Gastrocnemius medialis (tissue), 4 donors: Measurements from ENCODE around the gene XG. TPM values are rescaled to one million over a fixed set of nuclear protein-coding genes. Genes with fewer than 3 reads are reported as not detected.
"Not testable (repeated sequence)": the region's sequence is repeated elsewhere in the genome, so short reads cannot be mapped to it uniquely, and the experiment has no call there.

Experiments
- ATAC-seq, 2 donors: fragments of 150-250 bp; one replicate each; pipeline ENCODE4 v1.9.1; 2016
- DNase-seq, 2 donors: peaks; one replicate each; pipeline ENCODE4 v3.0.0-alpha.2; 2019
- H3K27ac ChIP-seq, 4 donors: fragments of 200-600 bp; sonication (generic); 1 replicate in 1 of 4; 2 replicates in 3 of 4; pipeline ENCODE4 v1.5.1; 2016 to 2018; ENCODE audit warnings: mild to moderate bottlenecking in 2 of 4, moderate library complexity in 1 of 4
- H3K27me3 ChIP-seq, 3 donors: fragments of 200-600 bp; sonication (generic) in 2 of 3; 1 replicate in 1 of 3; 2 replicates in 2 of 3; pipeline versions ENCODE4 v1.5.1 to v1.6.0; 2016 to 2019; ENCODE audit warnings: mild to moderate bottlenecking in 1 of 3, moderate library complexity in 1 of 3
- H3K36me3 ChIP-seq, 2 donors: fragments of 200-600 bp; sonication (generic) in 1 of 2; one replicate each; pipeline ENCODE4 v1.5.1; 2017 to 2018
- H3K4me1 ChIP-seq, 2 donors: fragments of 200-600 bp; sonication (generic) in 1 of 2; one replicate each; pipeline ENCODE4 v1.5.1; 2016 to 2017; ENCODE audit warnings: mild to moderate bottlenecking in 2 of 2
- H3K4me3 ChIP-seq, 4 donors: fragments of 200-600 bp; sonication (generic) in 3 of 4; 1 replicate in 1 of 4; 2 replicates in 3 of 4; pipeline ENCODE4 v1.5.1; 2016 to 2019; ENCODE audit warnings: mild to moderate bottlenecking in 2 of 4
- H3K9me3 ChIP-seq, 3 donors: fragments of 200-600 bp; sonication (generic) in 2 of 3; 1 replicate in 1 of 3; 2 replicates in 2 of 3; pipeline ENCODE4 v1.5.1; 2016 to 2019
- POLR2A ChIP-seq, 2 donors: fragments of 450-650 bp; IDR thresholded peaks; one replicate each; pipeline ENCODE4 v1.6.1; 2017; ENCODE audit warnings: antibody characterized with exemption in 2 of 2, mild to moderate bottlenecking in 2 of 2, moderate library complexity in 2 of 2
- in situ Hi-C, 4 donors: fragments of 200-750 bp; cut with MboI; loops; one replicate each; pipeline versions ENCODE4 v1.15.0 to v1.8.0; 2017; ENCODE audit warnings: low sequenced_read_pairs in 4 of 4
- intact Hi-C: fragments of 100-400 bp; cut with DNase I; formaldehyde crosslinking; loops from one replicate; pipeline ENCODE4 v1.15.1; 2023; ENCODE audit warnings: low total_unique reads
- total RNA-seq, 4 donors: library from RNA; depleted of rRNA; stranded (reverse); fragments of >200 nt; gene quantifications; one replicate each; pipeline versions ENCODE4 v1.1.0 to v1.2.3, GENCODE V29; 2016
- TF ChIP-seq, protein P1 (sequence below), 5 experiments: fragments of 450-650 bp in 3 of 5; fragments of 200-600 bp in 2 of 5; sonication (generic) in 2 of 5; IDR thresholded peaks in 4 of 5; conservative IDR thresholded peaks in 1 of 5; 1 replicate in 4 of 5; 2 replicates in 1 of 5; pipeline ENCODE4 v1.5.1; 2016 to 2019; ENCODE audit warnings: antibody characterized with exemption in 5 of 5, mild to moderate bottlenecking in 3 of 5, moderate library complexity in 3 of 5

XG gene
- total RNA-seq, 4 donors from 2014 or later, result 0.97 to 2.4 (median 1.9) TPM

DNA sequence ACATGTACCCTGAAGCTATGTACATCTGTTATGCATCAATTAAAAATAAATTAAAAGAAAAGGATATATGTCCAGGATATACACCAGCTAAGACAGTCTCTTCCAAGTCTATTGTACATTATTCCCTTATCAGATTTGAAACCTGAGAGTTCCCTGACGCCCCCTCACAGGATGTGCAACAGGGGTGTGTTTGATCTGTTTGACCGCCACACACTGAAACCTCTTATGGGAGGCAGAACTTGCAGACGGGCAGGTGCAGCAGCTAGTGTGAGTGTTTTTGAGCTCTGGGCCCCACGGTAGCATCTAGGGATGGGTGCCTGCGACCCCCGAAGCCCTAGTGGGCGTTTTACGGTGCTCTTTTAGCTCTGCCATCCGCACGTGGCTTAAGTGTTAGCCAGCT, 4.7 kb downstream of the XG start:
- in situ Hi-C loops, result no loop called here
- intact Hi-C loops, result no loop called here
- no peak overlapping the region for H3K4me3 ChIP-seq
- no peaks in the 10 kb centered on the region for H3K9me3 ChIP-seq
- peaks cover 0 to 6% (median 3%) of the 10 kb centered on the region in 3 donors for H3K27me3 ChIP-seq
- no peak for DNase-seq
- TF ChIP-seq, protein P1, sequence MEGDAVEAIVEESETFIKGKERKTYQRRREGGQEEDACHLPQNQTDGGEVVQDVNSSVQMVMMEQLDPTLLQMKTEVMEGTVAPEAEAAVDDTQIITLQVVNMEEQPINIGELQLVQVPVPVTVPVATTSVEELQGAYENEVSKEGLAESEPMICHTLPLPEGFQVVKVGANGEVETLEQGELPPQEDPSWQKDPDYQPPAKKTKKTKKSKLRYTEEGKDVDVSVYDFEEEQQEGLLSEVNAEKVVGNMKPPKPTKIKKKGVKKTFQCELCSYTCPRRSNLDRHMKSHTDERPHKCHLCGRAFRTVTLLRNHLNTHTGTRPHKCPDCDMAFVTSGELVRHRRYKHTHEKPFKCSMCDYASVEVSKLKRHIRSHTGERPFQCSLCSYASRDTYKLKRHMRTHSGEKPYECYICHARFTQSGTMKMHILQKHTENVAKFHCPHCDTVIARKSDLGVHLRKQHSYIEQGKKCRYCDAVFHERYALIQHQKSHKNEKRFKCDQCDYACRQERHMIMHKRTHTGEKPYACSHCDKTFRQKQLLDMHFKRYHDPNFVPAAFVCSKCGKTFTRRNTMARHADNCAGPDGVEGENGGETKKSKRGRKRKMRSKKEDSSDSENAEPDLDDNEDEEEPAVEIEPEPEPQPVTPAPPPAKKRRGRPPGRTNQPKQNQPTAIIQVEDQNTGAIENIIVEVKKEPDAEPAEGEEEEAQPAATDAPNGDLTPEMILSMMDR (IDR thresholded peaks at IDR 0.05 in 4 of 5, conservative IDR thresholded peaks at IDR 0.05 in 1 of 5), result no peak
- no peak for TF ChIP-seq POLR2A (IDR thresholded peaks at IDR 0.05)
- no peak overlapping the region for H3K27ac ChIP-seq
- H3K36me3 ChIP-seq, result no peaks in the 10 kb centered on the region
- ATAC-seq, result no peak
- H3K4me1 ChIP-seq, result no peaks in the 10 kb centered on the region

DNA sequence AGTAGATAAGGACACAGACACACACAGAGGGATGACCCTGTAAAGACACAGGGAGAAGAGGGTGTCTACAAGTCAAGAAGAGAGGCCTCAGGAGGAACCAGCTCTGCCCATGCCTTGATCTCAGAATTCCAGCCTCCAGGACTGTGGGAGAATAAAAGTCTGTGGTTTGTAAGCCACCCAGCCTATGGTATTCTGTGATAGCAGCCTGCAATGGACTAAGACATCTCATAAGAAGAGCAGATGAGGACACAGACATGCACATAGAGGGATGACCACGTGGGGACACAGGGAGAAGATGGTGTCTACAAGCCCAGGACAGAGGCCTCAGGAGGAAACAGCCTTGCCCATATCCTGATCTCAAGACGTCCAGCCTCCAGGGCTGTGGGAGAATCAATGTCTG, 9.4 kb downstream of the XG start:
- intact Hi-C loops, result no loop called here
- in situ Hi-C loops, result no loop called here
- ATAC-seq (no peak), DNase-seq (no peak)
- Histone ChIP-seq H3K9me3 (no peaks in the 10 kb centered on the region), H3K27me3 (no peaks in the 10 kb centered on the region), H3K4me3 (no peak overlapping the region), H3K36me3 (no peaks in the 10 kb centered on the region), H3K27ac (no peak overlapping the region), H3K4me1 (no peaks in the 10 kb centered on the region)
- TF ChIP-seq POLR2A (IDR thresholded peaks at IDR 0.05), result no peak
- TF ChIP-seq, protein P1 (IDR thresholded peaks at IDR 0.05 in 4 of 5, conservative IDR thresholded peaks at IDR 0.05 in 1 of 5), result no peak

GRCh38 chrX:2762671-2763070, 10.8 kb downstream of the XG start:
- DNase-seq, intact Hi-C loops, H3K27ac ChIP-seq, in situ Hi-C loops, H3K4me1 ChIP-seq, H3K4me3 ChIP-seq, H3K27me3 ChIP-seq, H3K36me3 ChIP-seq, H3K9me3 ChIP-seq: not testable (repeated sequence)
- peak in 1 of 2 donors; percentile 20 for ATAC-seq

DNA sequence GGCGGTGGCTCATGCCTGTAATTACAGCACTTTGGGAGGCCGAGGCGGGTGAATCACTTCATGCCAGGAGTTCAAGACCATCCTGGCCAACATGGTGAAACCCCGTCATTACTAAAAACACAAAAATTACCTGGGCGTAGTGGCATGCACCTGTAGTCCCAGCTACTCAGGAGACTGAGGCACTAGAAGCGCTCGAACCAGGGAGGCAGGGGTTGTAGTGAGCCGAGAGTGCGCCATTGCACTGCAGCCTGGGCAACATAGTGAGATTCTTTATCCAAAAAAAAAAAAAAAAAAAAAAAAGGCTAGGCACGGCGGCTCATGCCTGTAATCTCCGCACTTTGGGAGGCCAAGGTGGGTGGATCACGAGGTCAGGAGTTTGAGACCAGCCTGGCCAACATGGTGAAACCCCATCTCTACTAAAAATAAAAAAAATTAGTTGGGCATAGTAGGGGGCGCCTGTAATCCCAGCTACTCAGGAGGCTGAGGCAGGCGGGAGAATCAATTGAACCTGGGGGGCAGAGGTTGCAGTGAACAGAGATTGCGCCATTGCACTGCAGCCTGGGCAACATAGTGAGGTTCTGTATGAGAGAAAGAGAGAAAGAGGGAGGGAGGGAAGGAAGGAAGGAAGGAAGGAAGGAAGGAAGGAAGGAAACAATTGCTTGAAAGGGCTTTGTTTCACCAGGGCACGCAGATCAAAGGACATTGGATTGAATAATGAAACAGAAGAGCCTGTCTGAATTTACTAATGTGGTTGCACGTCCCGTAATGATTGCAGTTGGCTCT, 13.1 kb downstream of the XG start:
- H3K9me3 ChIP-seq, DNase-seq, ATAC-seq, intact Hi-C loops, H3K27ac ChIP-seq, H3K27me3 ChIP-seq, H3K36me3 ChIP-seq, H3K4me3 ChIP-seq, in situ Hi-C loops, H3K4me1 ChIP-seq: not testable (repeated sequence)

- Histone ChIP-seq H3K36me3 (no peaks in the 10 kb centered on the region), H3K4me1 (no peaks in the 10 kb centered on the region), H3K9me3 (no peaks in the 10 kb centered on the region), H3K27ac (no peak overlapping the region), H3K27me3 (no peaks in the 10 kb centered on the region), H3K4me3 (no peak overlapping the region)
- in situ Hi-C loops, result no loop called here
- intact Hi-C loops, result no loop called here
- ATAC-seq (no peak), DNase-seq (no peak)
- no peak for TF ChIP-seq POLR2A (IDR thresholded peaks at IDR 0.05)
- TF ChIP-seq, protein P1 (IDR thresholded peaks at IDR 0.05 in 4 of 5, conservative IDR thresholded peaks at IDR 0.05 in 1 of 5), result no peak
Measured at GRCh38 chrX:2765549-2765830, 13.7 kb downstream of the XG start.

DNA sequence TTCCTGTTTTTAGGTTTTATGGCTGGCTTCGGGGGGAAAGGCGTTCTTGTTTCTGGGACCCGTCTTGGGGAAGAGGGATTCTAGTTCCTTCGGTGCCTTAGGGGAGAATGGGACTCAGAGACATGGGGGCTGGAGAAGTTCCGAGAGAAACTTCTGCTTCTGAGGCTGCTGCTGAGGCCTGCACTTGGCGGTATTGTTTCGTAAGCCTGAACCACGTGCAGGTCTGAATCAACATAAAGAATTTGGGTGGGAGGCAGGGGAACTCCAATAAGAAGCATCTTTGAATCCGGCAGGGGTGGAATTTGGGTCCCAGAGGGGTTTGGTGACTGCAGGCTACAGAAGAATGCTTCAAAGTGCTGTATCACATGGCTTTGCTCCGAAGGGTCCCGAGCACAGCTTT, 15.1 kb downstream of the XG start:
- Histone ChIP-seq H3K9me3 (no peaks in the 10 kb centered on the region), H3K36me3 (no peaks in the 10 kb centered on the region), H3K4me3 (no peak overlapping the region), H3K4me1 (no peaks in the 10 kb centered on the region), H3K27ac (peak overlapping the region in 1 of 4 donors; percentile 43), H3K27me3 (no peaks in the 10 kb centered on the region)
- TF ChIP-seq, protein P1 (IDR thresholded peaks at IDR 0.05 in 4 of 5, conservative IDR thresholded peaks at IDR 0.05 in 1 of 5), result no peak
- TF ChIP-seq POLR2A (IDR thresholded peaks at IDR 0.05), result no peak
- ATAC-seq, result no peak
- no peak for DNase-seq
- intact Hi-C loops (no loop called here), in situ Hi-C loops (no loop called here)
